WTC11 (cell line): ENCODE data around the gene FLT4. TPM values are rescaled to one million over a fixed set of nuclear protein-coding genes. Genes with fewer than 3 reads are reported as not detected.

Experiments
- ATAC-seq: fragments of 200-7000 bp; cut with Tn5 transposase; 2 replicates; pipeline ENCODE4 v1.10.0; 2021; ENCODE audit warnings: mild to moderate bottlenecking, moderate library complexity
- CTCF ChIA-PET: fragments of 300-600 bp; sonication (Branson Sonifier 250); formaldehyde crosslinking; loops from one replicate; lab custom pipeline; 2021; ENCODE audit warnings: antibody characterized with exemption; lab: Charles Lee
- POLR2A ChIA-PET: fragments of 350-600 bp; sonication (Branson Sonifier 250); formaldehyde crosslinking; loops from one replicate; lab custom pipeline; 2021; ENCODE audit warnings: antibody characterized with exemption; lab: Charles Lee
- DNase-seq: peaks from one replicate; pipeline ENCODE4 v3.0.0; 2021; ENCODE audit warnings: low spot score
- H3K27ac Mint-ChIP-seq: 2 replicates; pipeline ENCODE4 v1.8.0; 2021; ENCODE audit warnings: mixed read lengths
- H3K27me3 Mint-ChIP-seq: 2 replicates; pipeline ENCODE4 v1.8.0; 2021; ENCODE audit warnings: low read depth, mild to moderate bottlenecking, moderate library complexity, mixed read lengths
- H3K36me3 Mint-ChIP-seq: 2 replicates; pipeline ENCODE4 v1.8.0; 2021; ENCODE audit warnings: mixed read lengths
- H3K4me1 Mint-ChIP-seq: 2 replicates; pipeline ENCODE4 v1.8.0; 2022; ENCODE audit warnings: mixed read lengths
- H3K4me3 Mint-ChIP-seq: 2 replicates; pipeline ENCODE4 v1.8.0; 2021; ENCODE audit warnings: mild to moderate bottlenecking, moderate library complexity, mixed read lengths
- H3K9me3 Mint-ChIP-seq: 2 replicates; pipeline ENCODE4 v1.8.0; 2021; ENCODE audit warnings: mixed read lengths
- AR ChIP-seq: fragments of 250-450 bp; sonication (Bioruptor Pico); IDR thresholded peaks from 2 replicates; pipeline ENCODE4 v1.9.0; 2021; ENCODE audit warnings: mild to moderate bottlenecking
- ATF2 ChIP-seq: sonication (generic); formaldehyde crosslinking; IDR thresholded peaks from 2 replicates; pipeline ENCODE4 v1.8.1; 2022; ENCODE audit warnings: low read depth, missing genetic modification reagents, borderline replicate concordance
- CDX4 ChIP-seq: fragments of 250-450 bp; sonication (Bioruptor Pico); IDR thresholded peaks from 2 replicates; pipeline ENCODE4 v1.9.0; 2021; ENCODE audit warnings: moderate library complexity, mild to moderate bottlenecking, inconsistent platforms, borderline replicate concordance
- CREB1 ChIP-seq: sonication (generic); formaldehyde crosslinking; IDR thresholded peaks from 2 replicates; pipeline ENCODE4 v1.8.0; 2023; ENCODE audit warnings: mild to moderate bottlenecking, missing genetic modification reagents
- CREM ChIP-seq: sonication (generic); formaldehyde crosslinking; IDR thresholded peaks from 2 replicates; pipeline ENCODE4 v1.8.1; 2022; ENCODE audit warnings: mild to moderate bottlenecking, missing genetic modification reagents, moderate library complexity
- ELF4 ChIP-seq: sonication (generic); formaldehyde crosslinking; IDR thresholded peaks from 2 replicates; pipeline ENCODE4 v1.8.1; 2022; ENCODE audit warnings: low read depth, mild to moderate bottlenecking, moderate library complexity, missing genetic modification reagents
- ETV6 ChIP-seq: sonication (generic); formaldehyde crosslinking; IDR thresholded peaks from 2 replicates; pipeline ENCODE4 v1.8.1; 2022; ENCODE audit warnings: mild to moderate bottlenecking, missing genetic modification reagents
- FOXK1 ChIP-seq: sonication (generic); formaldehyde crosslinking; IDR thresholded peaks from 2 replicates; pipeline ENCODE4 v1.8.0; 2022; ENCODE audit warnings: mild to moderate bottlenecking, moderate library complexity, missing genetic modification reagents
- GRHL2 ChIP-seq: fragments of 250-450 bp; sonication (Bioruptor Pico); IDR thresholded peaks from 2 replicates; pipeline ENCODE4 v1.8.0; 2022; ENCODE audit warnings: mild to moderate bottlenecking, moderate library complexity; ENCODE audit not compliant: insufficient replicate concordance, severe bottlenecking
- NFATC4 ChIP-seq: fragments of 250-450 bp; sonication (Bioruptor Pico); IDR thresholded peaks from 2 replicates; pipeline ENCODE4 v1.9.0; 2021; ENCODE audit warnings: mild to moderate bottlenecking
- NFE2L1 ChIP-seq: sonication (generic); formaldehyde crosslinking; IDR thresholded peaks from 2 replicates; pipeline ENCODE4 v1.8.1; 2023; ENCODE audit warnings: missing genetic modification reagents
- PRDM15 ChIP-seq: sonication (generic); formaldehyde crosslinking; IDR thresholded peaks from 2 replicates; pipeline ENCODE4 v1.8.0; 2022; ENCODE audit warnings: missing genetic modification reagents
- PRRX2 ChIP-seq: fragments of 250-450 bp; sonication (Bioruptor Pico); IDR thresholded peaks from 2 replicates; pipeline ENCODE4 v1.8.0; 2021; ENCODE audit warnings: mild to moderate bottlenecking
- TCF7 ChIP-seq: sonication (generic); formaldehyde crosslinking; IDR thresholded peaks from 2 replicates; pipeline ENCODE4 v1.8.0; 2022; ENCODE audit warnings: mild to moderate bottlenecking, low read depth, missing genetic modification reagents, moderate library complexity
- ZBTB21 ChIP-seq: sonication (generic); formaldehyde crosslinking; IDR thresholded peaks from 2 replicates; pipeline ENCODE4 v1.8.1; 2023; ENCODE audit warnings: mild to moderate bottlenecking, missing genetic modification reagents, borderline replicate concordance
- ZNF232 ChIP-seq: sonication (generic); formaldehyde crosslinking; IDR thresholded peaks from 2 replicates; pipeline ENCODE4 v1.8.0; 2022; ENCODE audit warnings: mild to moderate bottlenecking, missing genetic modification reagents
- ZNF281 ChIP-seq: sonication (generic); formaldehyde crosslinking; IDR thresholded peaks from 2 replicates; pipeline ENCODE4 v1.8.0; 2023; ENCODE audit warnings: mild to moderate bottlenecking, missing genetic modification reagents
- ZNF317 ChIP-seq: sonication (generic); formaldehyde crosslinking; IDR thresholded peaks from 2 replicates; pipeline ENCODE4 v1.8.1; 2023; ENCODE audit warnings: low read depth, mild to moderate bottlenecking, moderate library complexity, missing genetic modification reagents, borderline replicate concordance
- ZNF512 ChIP-seq: sonication (generic); formaldehyde crosslinking; IDR thresholded peaks from 2 replicates; pipeline ENCODE4 v1.8.1; 2022; ENCODE audit warnings: missing genetic modification reagents, borderline replicate concordance
- total RNA-seq: library from RNA; stranded (reverse); gene quantifications from 3 replicates; pipeline ENCODE4 v1.2.3, GENCODE V29; 2021

Gene FLT4
- total RNA-seq, 1 experiment from 2014 or later, result 12.4 TPM

- TF ChIP-seq ZNF281 (CRISPR knock-in tag) (no peak), ELF4 (CRISPR knock-in tag) (no peak), NFE2L1 (CRISPR knock-in tag) (no peak), GRHL2 (no peak), PRDM15 (CRISPR knock-in tag) (no peak), CDX4 (no peak), ZNF317 (CRISPR knock-in tag) (no peak), ZBTB21 (CRISPR knock-in tag) (no peak)
Observed at GRCh38 chr5:180563994-180564393, 85.4 kb downstream of the FLT4 start (continued).

GRCh38 chr5:180558232-180558631, 91.2 kb downstream of the FLT4 start:
- ChIA-PET POLR2A (interaction anchor here (0.7 kb wide), 1 partner anchor 720 kb away, joined by 5 read pairs; no protein-coding TSS in a partner anchor), CTCF (interaction anchor here (0.6 kb wide), 1 partner anchor 265 kb away, joined by 3 read pairs; no protein-coding TSS in a partner anchor)
- H3K27me3 Mint-ChIP-seq, result no peaks in the 10 kb centered on the region
- ATAC-seq, result peak; percentile 52; the same call in 1 of the 2 replicates
- H3K4me3 Mint-ChIP-seq, result no peak overlapping the region
- H3K4me1 Mint-ChIP-seq, result peaks cover 3% of the 10 kb centered on the region; the same call in 1 of the 2 replicates
- peaks cover 47% of the 10 kb centered on the region for H3K36me3 Mint-ChIP-seq
- no peaks in the 10 kb centered on the region for H3K9me3 Mint-ChIP-seq
- peak overlapping the region; percentile 59; the same call in 1 of the 2 replicates for H3K27ac Mint-ChIP-seq
- no peak for TF ChIP-seq FOXK1 (CRISPR knock-in tag)
- TF ChIP-seq, all 79 proteins: peak for 0
- DNase-seq, result no peak

- POLR2A ChIA-PET, result no interaction called here
- Mint-ChIP-seq H3K36me3 (peaks cover 55% of the 10 kb centered on the region), H3K4me3 (no peak overlapping the region), H3K27ac (0 out of 2 replicates have a peak overlapping the region, but pooled peaks have one; percentile 2), H3K9me3 (no peaks in the 10 kb centered on the region), H3K4me1 (peaks cover 3% of the 10 kb centered on the region; the same call in 1 of the 2 replicates), H3K27me3 (no peaks in the 10 kb centered on the region)
- CTCF ChIA-PET, result no interaction called here
- DNase-seq, result no peak
- no peak for ATAC-seq
- no peak for TF ChIP-seq PRRX2 (CRISPR knock-in tag)
- no peak for TF ChIP-seq CREB1 (CRISPR knock-in tag)
- no peak for TF ChIP-seq ZNF232 (CRISPR knock-in tag)
- TF ChIP-seq NFATC4, result no peak
- no peak for TF ChIP-seq ETV6 (CRISPR knock-in tag)
- TF ChIP-seq GRHL2, result no peak
- no peak for TF ChIP-seq ZNF512
- TF ChIP-seq AR, result no peak
- no peak for TF ChIP-seq ATF2 (CRISPR knock-in tag)
- TF ChIP-seq CREM (CRISPR knock-in tag), result no peak
- no peak for TF ChIP-seq TCF7 (CRISPR knock-in tag)
Observed at GRCh38 chr5:180557217-180557809, 92.1 kb downstream of the FLT4 start.
